IPS DF 4.7 (cell line): Measurements from ENCODE around the gene AFF2.

Experiments used
- DNase-seq: peaks from one replicate; pipeline ENCODE4 v3.0.0-alpha.2; 2013; ENCODE audit warnings: low spot score; ENCODE audit errors: extremely low read depth

AFF2 gene

DNA sequence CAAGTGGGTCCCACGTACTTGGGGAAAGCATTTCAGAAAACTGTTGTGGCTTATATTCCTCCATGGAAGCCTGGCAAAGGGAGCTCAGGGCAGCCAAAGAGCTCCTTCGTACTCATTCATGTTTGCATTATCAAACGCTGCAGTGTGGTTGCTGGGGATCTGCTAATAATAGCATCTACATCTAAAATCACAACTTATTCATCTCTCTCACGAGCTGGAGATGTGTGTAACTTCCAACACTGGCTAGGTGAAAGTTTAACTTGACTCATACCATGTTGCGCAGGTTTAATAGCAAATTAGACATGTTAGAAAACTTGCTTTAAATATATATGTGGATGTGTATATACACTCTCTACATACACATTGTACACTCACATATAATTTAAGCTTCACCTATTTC is 415.1 kb downstream of the AFF2 start:
- DNase-seq: no peak

GRCh38 chrX:148917441-148917840 is 417.0 kb downstream of the AFF2 start:
- DNase-seq: no peak

DNA sequence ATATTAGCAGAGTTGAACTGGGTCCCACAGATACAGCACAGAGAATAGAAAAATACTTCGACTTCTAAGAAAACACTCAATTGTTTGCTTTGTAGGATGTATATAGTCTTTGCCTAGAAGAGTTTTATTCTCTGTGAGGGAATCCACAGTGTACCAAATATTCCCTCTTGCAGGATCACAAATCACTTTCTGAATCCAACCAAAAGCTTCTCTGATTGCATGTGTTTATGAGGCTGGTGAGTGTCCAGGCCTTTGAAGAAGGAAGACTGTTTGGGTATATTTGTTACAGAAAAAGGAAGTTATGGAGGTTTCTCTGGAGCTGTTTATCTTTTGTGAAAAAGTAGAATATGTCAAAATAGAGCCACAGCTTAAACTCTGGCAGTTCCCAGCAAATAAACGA is 423.2 kb downstream of the AFF2 start:
- no peak for DNase-seq

GRCh38 chrX:148926371-148926770 is 426.0 kb downstream of the AFF2 start:
- DNase-seq: no peak

DNA sequence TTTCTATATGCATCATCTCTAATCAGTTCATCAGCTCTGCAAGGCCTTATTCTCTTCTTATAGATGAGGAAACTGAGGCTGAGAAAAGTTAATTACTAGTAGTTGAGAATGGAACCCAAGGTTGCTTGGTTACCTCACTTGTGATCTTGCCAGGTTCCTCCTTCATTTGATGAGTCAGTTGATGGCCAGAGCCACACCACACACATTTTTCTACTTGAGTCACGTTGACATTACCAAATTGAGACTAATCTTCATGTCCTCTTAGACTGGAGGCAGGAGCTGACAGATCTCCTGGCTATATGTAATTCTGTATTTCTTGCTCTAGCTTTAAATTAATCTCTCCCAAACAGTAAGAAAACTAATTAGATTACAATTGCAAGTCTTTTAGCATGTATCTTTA is 428.4 kb downstream of the AFF2 start:
- DNase-seq: no peak

DNA sequence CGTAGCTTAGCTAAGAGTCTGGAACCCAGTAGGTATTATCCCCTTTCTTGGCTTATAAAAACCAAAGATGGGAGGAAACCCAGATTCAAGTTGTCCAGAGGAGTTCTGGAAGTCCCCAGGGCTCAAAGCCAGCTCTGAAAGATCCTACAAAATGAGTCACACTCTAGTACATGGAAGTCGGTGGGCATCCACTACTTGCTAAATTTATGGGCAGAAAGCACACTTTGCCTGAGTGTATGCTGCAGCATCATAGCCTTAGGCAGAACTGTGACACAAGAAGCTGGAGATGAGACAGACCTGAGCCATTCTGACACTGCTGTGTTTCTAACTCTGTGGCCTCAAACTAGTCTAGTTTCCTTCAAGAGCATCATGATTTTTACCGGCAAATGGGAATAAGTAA is 429.3 kb downstream of the AFF2 start:
- no peak for DNase-seq

DNA sequence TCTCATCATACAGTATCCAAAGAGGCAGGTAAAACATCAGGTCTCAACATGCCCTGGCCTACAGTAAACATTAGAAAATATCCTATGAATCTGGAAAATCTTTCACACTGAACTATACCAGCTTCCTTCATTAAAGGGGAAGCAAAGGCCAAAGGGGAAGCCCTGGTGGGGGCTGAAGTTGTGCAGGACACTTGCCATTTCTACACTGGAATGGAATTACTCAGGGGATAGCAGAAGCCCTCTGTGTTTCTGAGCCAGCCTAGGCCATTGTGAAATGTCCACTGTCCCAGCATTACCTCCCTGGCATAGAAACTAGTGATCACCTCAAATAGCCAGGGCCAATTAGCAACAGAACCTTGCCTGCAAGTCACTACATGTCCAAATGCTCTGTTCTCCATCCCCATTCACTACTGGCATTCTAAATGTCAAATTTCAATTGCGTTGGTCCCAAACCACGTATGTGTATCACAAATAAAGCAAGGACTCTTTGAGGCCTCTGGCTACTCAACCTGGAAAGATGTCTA is 429.9 kb downstream of the AFF2 start:
- DNase-seq: no peak

DNA sequence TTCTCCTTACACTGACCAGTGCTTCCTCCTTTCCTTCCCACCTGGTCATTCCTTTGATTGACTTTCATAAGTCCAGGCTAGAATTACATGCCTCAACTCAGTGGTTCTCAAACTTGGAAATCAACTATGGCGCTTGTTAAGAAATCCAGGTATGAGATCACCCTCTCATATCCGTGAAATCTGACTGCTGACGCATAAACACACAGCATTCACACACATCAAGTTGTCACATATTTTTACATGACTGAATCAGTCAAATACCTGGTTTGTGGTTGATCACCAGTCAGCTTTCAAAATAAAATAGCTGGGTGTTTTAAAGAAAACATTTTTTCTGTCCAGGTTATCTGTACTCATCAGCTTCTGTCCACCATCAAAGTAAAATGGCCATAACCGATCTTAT is 433.5 kb downstream of the AFF2 start:
- no peak for DNase-seq

DNA sequence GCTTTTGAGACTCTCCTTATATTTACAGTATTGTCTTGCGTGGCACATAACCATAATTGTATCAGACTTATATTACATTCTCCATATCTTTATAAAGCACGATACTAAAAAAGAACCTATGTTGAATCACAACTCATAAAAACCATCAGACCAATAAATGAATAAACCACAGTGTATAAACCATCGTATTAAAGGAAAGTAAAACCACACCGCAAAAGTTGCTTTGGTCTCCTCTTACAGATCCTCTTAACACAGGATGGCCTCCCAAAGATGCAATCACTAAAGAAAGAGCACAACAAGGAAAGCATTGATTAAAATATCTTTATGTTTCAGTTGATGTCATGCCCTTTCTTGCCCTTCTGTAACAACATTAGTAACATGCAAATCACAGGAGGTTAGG is 437.9 kb downstream of the AFF2 start:
- DNase-seq: no peak

DNA sequence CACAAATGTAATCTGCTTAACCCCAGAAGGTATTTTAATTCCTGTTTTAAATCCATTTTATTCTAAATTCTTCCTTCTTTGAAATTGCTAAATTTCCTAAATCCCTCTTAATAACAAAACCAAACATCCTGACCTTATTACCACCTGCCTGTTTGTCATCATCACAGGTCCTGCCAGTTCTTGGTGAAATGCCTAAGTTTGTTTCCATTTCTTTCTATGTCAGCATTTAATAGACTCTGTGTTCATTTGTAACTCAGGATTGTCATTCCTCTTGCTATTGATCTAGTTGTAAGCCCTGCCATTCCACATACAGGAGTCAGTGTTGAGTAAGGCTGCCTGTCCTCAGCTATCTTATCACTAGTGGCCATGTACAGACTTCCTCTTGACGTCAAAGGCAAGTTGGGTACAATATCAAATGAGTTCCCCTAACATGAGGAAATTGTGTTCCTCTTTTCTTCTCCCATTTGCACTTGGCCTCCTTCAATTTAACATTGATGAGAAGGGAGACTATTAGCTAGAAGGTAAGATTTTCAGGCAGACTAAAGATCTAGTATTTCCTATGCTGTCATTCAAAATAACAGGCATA is 440.1 kb downstream of the AFF2 start:
- DNase-seq: no peak

DNA sequence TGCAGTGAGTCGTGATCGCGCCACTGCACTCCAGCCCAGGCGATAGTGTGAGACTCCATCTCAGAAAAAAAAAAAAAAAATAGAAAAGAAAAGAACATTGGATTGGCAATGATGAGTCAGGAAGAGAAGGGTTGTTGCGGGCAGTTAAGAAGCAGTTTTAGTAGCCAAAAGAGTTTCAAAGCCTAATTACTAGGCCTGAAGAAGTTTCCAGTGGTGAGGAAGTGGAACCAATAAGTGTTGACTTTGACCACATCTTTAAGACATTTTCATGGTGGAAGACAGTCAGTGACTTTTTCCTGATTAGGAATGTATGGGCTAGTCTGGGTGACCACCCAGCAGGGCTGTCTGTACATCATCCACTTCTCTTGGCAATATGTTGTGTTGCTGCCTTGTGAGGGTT is 442.3 kb downstream of the AFF2 start:
- DNase-seq: no peak

GRCh38 chrX:148947399-148947975 is 447.1 kb downstream of the AFF2 start:
- no peak for DNase-seq

GRCh38 chrX:148956352-148956751 is 455.9 kb downstream of the AFF2 start:
- no peak for DNase-seq

- no peak for DNase-seq
Measured at GRCh38 chrX:148958901-148959300, 458.5 kb downstream of the AFF2 start.

DNA sequence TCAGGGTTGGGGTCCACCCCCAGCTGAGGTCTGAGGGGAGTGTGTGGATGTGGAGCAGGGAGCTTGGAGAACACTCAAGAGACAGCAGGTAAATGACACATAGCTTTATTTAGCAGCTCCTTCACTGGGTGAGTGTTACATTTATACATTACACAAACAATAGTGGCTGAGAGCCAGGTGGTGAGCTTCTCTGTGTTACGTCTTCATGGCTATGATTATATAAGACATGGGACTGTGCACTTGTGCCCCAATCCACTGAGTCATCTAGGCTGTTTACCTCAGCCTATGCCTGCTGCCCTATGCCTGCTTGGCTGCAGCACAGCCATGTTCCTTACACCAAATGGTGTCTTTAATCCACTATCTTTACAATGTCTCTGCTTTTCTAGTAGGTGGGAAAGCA is 459.6 kb downstream of the AFF2 start:
- no peak for DNase-seq

GRCh38 chrX:148961985-148962384 is 461.6 kb downstream of the AFF2 start:
- no peak for DNase-seq

GRCh38 chrX:148976571-148977400 is 476.4 kb downstream of the AFF2 start:
- DNase-seq: no peak

DNA sequence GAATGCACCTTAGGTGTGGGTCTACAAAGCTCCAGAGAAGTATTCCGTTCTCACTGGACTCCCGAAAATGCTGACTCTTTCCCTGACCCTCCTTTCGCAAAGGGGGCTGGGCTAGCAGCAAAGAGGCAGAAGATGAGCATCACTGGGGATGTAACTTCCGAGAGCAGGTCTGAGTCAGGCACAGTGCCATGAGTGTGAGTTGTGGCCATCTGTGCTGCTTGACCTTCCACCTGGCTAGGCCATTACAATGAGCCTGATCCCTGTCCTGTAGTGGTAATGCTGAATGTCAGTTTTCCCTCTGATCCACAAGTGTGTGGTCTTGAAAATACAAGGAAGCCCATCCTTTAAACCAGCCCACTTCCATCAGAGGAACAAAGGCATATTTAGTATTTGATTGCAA is 479.4 kb downstream of the AFF2 start:
- no peak for DNase-seq

DNA sequence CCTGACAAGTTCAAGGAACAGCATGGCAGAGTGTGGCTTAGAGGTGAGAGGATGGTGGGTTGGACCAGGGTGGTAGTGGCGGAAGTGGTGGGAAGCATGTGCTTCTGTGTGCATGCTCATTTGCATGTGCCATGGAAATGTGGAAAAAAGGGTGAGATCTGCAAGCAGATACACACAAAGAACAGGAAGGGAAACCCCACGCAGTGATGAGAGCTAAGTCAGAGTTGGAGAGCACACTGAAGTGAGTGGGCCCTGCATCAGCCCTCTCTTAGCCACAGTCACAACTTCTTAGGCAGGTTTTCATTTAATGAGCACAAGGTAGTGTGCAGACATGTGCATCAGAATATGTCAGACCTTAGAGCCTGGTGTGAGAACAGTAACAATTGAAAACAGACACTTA is 483.8 kb downstream of the AFF2 start:
- no peak for DNase-seq

DNA sequence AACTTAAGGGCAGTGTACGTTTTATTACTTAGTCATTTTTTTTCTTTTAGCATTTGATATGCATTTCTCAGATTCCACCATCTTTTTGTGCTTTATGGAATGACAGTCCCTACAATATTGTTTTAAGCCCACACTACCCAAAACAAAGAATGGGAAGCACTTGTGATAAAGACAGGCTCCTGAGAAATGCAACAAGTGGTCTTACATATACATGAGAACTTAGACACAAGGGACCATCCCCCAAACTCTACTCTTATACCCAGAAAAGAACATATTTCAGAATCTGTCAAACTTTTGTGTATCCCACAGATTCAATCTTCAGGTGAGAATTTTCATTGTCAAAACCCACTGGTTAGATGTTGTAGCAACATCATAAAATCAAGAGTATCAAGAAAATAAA is 491.1 kb downstream of the AFF2 start:
- DNase-seq: no peak

GRCh38 chrX:148995661-148996060 is 495.2 kb downstream of the AFF2 start:
- DNase-seq: no peak

- DNase-seq: no peak
Measured at GRCh38 chrX:149002320-149002719, 501.9 kb downstream of the AFF2 start.
